ENCODE measurements around the gene GABRD.
"Not testable (repeated sequence)": the region's sequence is repeated elsewhere in the genome, so short reads cannot be mapped to it uniquely, and the experiment has no call there.

The GABRD gene, protein sequence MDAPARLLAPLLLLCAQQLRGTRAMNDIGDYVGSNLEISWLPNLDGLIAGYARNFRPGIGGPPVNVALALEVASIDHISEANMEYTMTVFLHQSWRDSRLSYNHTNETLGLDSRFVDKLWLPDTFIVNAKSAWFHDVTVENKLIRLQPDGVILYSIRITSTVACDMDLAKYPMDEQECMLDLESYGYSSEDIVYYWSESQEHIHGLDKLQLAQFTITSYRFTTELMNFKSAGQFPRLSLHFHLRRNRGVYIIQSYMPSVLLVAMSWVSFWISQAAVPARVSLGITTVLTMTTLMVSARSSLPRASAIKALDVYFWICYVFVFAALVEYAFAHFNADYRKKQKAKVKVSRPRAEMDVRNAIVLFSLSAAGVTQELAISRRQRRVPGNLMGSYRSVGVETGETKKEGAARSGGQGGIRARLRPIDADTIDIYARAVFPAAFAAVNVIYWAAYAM

DNA sequence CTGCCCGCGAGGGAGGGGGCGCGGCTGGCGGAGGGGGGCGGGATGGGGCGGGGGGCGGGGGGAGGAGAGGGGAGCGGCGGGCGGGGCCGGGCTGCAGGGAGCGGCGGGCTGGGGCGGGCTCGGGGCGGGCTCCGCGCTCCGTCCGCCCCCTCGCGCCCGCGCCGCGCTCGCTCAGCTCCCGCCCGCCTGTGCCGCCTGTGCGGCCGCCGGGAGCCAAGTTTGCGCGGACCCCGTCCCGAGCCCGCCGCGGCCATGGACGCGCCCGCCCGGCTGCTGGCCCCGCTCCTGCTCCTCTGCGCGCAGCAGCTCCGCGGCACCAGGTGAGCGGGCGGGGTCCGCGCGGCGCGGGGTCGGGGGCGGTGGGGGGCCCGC is at the start of gene GABRD:
GABRD (plus strand) TSS at position 174 of the 372 bp plus-strand sequence; CDS start at position 253, 79 bp downstream.
- DNase-seq (ENCODE audit: low spot score), result no peak

DNA sequence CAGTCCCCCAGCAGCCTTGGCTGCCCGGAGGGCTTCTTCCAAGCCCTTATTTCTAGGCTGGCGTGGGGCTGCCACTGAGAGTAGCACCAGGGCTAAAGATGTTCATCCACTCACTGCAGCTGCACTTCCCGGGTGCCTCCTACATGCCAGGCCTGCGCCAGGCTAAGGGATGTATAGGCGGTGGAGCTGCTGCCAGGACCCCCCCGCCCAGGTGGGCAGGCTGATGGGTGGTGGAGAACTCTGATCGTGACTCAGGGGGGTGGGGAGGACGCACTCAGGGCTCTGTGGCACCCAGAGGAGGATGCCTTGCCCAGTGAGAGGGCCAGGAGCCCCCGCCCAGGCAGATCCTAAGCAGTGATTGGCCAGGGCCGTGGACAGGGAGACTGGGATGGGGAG is 49.6 kb upstream of the GABRD start:
- no peak for DNase-seq (ENCODE audit: low spot score)

DNA sequence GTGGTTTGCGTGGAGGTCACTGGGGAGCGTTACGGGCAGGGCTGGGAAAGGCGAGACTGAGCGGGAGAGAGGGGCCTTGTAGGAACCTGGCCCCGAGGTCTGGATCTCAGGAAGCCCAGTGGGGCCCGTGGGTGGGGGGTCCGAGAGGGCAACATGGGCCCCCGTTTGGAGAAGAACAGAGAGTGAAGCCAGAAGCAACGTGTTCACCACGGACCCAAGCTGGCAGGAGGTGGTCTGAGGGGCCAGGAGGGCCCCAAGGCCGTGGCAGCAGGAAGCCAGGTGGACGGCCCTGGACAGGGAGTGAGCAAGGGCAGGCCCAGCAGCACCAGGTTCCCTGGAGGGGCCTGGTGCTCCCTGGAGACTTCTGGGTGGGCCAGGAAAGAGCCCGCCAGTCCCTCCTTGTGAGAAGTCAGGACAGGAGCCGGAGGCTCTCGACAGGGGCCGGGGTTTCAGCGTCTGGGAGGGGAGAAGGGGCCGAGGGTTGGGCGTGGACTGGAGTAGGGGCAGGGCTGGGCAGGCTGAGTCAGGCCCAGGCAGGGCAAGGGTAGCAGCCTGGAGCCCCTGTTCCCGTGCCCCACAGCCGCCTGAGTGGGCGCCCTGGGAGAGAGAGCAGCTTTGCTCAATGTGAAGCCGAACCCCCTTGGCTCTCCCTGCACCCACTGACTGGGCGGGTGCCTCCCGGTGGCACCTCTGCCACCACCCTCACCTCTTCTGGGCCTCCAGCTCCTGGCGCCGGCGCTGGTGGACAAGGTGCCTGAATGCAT is 49.0 kb upstream of the GABRD start:
- DNase-seq (ENCODE audit: low spot score), result no peak

DNA sequence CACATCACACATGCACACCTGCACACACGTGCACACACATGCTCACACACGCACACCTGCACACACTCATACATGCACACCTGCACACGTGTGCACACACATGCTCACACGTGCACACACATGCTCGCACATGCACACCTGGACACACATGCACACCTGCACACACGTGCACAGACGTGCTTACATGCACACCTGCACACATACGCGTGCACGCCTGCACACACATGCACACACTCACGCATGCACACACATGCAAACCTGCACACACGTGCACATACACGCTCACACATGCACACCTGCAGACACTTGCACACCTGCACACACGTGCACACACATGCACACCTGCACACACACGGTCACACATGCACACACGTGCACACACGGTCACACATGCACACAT is 48.1 kb upstream of the GABRD start:
- no peak for DNase-seq (ENCODE audit: low spot score)

DNA sequence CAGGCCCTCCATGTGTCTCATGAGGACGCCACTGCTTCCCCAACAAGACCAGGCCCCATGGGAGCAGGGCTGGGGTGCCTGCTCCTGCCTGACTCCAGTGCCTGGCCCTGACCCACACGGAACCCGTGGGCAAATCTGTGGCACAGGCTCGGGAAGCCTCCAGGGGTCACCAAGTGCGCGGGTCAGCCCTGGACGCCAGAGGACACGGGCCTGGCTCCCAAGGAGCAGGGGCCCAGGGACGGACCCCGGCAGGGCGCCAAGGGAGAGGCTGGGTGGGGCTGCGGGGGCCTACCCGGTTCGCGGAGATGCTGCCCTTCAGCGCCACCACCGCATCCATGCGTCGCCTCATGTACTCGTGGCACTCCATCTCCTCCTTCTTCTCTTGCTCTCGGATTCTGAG is 47.5 kb upstream of the GABRD start:
- DNase-seq (ENCODE audit: low spot score), result no peak

DNA sequence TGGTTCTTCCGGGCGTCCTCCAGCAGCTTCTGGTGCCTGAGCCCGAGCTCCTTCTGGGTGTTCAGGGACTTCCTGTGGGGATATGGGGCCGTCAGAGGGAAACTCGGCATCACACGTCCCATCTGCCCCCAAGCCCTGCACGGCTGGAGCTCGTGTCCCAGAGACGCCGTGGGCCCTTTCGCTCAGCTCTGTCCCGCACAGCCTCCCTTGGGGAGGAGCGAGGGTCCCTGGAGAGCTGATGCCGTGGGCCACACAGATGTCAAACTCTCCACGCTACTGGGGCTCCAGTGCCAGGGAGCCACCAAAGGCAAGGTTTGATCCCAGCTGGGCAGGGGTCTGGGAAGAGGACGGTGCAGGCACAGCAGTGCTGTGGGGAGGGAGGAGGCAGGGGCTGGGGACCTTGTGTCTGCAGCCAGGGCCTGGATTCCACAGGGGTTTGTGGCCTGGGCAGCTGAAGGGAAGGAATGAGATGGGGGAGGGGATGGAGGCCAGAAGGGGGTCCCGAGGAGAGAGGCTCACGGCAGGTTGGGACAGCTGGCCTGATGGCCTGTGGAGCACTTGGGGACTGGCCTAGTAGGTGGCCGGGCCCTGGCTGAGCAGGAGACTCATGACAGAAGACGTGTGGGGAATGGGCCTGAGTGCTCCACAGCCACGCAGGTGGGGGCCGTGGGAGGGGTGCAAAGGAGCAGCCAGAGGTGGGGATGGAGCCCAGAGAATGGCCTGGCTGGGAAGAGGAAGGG is 46.0 kb upstream of the GABRD start:
- DNase-seq (ENCODE audit: low spot score), result no peak

DNA sequence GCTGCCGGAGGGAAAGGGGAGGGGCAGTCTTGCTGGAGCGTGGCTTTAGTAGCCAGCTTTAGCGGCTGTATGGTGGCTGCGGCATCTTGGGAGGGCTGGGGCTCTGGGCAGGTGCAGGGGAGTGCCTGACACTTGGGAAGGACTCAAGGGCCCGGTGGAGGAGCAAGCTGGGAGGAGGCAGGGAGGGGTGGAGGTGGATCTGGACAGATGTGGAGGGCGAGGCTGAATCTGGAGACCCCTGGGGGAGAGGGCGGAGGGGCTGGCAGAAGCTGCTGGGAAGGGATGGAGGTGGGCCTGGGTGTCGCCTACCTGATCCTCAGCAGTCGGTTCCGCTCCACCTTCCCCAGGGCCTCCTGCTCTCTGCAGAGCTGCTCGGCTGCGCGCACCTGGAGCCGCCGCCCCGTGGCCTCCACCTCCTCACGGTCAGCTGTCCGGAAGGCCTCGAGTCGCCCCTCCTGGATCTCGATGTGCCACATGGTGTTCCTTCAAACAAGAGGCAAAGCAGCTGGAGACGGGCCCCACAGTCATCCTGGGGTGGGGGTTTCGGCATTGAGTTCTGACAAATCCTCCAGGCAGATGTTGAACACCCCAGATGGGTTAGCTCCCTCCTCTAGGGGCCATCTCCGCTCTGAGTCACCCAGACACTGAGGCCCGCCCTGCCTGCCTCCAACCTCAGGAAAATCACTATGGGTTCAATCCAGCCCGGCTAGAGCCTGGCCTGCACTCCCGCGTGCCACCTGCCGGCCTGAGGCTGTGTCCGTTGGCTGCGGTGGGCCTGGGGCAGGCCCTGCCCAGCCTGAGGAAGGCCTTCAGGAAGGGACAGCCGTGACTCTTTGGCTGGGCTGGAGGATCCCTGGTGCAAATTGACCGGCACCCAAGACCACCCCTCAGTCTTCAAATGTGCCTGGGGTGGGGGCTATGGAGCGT is 45.2 kb upstream of the GABRD start:
- DNase-seq (ENCODE audit: low spot score), result no peak

DNA sequence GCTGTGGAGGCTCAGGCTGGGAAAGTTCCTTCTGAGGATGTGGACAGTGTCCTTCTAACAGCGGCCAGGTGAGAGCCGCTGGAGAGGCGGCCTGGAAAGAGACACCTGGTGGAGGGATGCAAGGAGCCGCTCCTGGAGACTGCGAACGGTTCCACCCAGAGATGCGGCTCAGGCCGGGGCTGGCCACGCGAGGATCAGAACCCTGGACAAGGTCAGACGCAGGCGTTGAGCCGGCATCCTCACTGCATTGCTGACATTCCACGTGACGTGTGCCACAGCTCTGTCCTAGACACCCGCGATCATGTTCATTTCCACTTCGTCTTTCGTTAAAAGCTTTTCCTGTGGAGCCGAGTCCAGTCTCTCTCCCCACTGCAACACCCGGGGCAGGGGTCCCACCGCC is 44.3 kb upstream of the GABRD start:
- no peak for DNase-seq (ENCODE audit: low spot score)

DNA sequence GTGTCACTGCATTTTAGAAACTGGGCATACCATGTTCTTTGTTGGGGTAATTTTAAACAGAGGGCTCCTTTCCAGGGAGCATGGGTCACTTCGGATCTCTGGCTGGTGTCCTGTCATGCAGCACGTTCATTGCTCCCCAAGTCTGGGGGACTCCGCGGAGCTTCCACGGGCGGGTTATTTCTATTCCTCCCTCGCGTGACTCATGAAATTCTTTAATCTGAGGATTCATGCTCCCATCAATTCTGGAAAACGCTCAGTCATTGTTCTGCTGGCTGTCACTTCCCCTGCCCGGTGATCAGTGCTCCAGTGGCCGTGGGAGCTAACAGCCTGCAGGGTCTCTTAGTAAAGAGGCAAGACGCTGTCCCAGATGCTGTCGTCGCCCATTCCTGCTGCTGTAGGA is 43.6 kb upstream of the GABRD start:
- DNase-seq (ENCODE audit: low spot score), result no peak

DNA sequence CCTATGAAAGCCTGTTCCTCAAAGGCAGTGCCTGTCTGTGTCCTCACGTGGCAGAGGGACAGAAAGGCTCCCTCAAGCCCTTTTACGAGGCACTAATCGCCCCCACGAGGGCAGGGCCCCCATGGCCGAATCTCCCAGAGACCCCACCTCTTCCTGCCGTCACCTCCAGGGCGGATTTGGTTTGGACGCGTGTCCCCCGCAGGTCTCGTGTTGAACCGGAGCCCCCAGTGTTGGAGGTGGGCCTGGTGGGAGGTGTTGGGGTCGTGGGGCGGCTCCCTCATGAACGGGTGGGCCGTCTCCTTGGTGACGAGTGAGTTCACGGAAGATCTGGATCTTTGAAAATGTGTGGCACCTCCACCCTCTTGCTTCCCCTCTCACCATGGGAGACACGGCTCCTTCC is 43.1 kb upstream of the GABRD start:
- DNase-seq (ENCODE audit: low spot score), result no peak

DNA sequence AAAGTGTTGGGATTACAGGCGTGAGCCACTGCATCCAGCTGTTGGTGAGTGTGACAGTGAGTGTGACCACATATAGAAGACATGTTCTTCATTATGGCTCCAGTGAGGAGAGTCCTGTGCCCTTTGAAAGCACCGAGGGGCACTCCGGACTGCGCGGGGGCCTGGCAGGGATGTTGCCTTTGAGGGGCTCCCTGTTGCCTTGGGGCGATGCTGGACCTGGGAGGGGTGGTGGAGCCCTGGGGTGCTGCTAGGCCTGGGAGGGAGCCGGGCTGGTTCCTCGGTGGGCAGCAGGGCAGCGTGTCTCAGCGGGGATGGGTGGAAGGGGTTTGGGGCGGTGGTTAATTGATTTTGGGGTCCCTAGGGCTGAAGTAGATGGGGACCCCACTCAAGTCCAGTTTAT is 41.0 kb upstream of the GABRD start:
- DNase-seq (ENCODE audit: low spot score), result no peak

DNA sequence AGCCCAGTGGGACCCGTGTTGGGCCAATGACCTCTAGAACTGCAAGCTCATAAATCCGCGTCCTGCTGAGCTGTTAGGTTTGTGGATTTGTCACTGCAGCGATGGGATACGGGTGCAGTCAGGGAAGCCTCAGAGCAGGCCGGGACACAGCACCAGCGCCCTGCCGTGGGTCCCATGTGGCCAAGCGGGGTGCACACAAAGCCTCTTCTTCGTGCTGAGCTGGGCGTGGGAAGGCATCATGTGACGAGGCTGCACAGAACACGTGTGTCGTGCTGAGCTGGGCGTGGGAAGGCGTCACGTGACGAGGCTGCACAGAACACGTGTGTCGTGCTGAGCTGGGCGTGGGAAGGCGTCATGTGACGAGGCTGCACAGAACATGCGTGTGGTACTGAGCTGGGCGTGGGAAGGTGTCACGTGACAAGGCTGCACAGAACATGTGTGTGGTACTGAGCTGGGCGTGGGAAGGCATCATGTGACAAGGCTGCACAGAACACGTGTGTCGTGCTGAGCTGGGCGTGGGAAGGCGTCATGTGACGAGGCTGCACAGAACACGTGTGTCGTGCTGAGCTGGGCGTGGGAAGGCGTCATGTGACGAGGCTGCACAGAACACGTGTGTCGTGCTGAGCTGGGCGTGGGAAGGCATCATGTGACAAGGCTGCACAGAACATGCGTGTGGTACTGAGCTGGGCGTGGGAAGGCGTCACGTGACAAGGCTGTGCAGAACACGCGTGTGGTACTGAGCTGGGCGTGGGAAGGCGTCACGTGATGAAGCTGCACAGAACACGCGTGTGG is 40.3 kb upstream of the GABRD start:
- DNase-seq (ENCODE audit: low spot score), result not testable (repeated sequence)

DNA sequence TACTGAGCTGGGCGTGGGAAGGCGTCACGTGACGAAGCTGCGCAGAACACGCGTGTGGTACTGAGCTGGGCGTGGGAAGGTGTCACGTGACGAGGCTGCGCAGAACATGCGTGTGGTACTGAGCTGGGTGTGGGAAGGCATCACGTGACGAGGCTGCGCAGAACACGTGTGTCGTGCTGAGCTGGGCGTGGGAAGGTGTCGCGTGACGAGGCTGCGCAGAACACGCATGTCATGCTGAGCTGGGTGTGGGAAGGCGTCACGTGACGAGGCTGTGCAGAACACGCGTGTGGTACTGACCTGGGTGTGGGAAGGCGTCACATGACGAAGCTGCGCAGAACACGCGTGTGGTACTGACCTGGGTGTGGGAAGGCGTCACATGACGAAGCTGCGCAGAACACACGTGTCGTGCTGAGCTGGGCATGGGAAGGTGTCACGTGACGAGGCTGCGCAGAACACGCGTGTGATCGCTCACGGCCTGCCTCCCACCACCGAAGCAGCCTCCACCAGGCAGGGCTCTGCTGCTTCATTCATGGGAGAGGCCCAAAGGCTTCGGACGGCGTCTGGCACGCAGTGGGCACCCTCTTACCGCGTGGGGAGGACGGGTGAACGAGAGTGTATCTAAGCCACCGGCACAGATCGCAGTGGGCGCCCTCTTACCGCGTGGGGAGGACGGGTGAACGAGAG is 39.5 kb upstream of the GABRD start:
- no peak for DNase-seq (ENCODE audit: low spot score)

DNA sequence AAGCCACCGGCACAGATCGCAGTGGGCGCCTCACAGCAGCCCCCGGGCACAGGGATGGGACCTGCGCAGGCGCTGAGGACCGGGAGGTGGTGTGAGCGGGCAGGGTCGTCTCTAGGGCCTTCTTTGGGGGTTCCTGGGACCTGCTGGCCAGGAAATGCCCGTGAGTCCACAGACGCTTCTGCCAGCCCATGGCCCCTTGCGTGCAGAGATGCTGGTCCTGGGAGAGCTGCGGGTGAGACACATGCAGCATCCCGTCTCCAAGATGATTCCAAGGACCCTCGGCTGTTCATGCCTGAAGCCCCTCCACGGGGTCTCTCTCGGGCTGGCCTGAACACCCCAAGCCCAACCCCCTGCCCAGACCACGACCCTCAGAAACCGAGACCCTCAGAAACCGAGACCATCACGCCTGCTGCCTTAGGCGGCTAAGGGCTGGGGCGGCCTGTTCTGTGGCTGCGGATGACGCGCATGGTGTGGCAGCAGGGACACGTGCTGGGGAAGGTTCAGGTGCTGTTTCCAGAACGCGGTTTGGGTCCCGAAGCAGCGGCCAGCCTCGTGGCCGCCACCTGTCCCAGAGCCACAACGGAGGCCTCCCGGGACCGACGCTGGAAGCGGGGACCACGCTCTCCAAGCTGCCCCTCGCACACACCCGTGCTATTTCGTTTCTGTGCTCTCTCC is 38.5 kb upstream of the GABRD start:
- DNase-seq (ENCODE audit: low spot score), result no peak

DNA sequence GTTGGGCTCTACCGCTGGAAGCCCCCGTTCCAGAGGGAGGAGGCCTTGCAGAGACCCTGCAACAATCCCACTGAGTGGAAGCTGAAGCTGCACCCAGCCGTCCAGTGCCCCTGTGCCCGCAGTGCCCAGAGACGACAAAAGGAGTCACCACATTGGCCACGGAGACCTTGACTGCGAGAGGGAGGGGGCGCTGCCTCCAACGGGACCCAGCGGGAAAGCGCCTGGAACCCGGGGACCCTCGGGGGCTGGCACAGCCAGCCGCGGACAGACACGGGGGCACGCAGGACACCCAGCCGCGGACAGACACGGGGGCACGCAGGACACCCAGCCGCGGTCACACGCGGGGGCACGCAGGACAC is 38.0 kb upstream of the GABRD start:
- DNase-seq (ENCODE audit: low spot score), result no peak

DNA sequence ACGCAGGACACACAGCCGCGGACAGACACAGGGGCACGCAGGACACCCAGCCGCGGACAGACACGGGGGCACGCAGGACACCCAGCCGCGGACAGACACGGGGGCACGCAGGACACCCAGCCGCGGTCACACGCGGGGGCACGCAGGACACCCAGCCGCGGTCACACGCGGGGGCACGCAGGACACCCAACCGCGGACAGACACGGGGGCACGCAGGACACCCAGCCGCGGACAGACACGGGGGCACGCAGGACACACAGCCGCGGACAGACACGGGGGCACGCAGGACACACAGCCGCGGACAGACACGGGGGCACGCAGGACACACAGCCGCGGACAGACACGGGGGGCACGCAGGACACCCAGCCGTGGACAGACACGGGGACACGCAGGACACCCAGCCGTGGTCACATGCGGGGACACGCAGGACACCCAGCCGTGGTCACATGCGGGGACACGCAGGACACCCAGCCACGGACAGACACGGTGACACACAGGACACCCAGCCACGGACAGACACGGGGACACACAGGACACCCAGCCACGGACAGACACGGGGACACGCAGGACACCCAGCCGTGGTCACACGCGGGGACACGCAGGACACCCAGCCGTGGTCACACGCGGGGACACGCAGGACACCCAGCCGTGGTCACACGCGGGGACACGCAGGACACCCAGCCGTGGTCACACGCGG is 37.4 kb upstream of the GABRD start:
- not testable (repeated sequence) for DNase-seq (ENCODE audit: low spot score)

DNA sequence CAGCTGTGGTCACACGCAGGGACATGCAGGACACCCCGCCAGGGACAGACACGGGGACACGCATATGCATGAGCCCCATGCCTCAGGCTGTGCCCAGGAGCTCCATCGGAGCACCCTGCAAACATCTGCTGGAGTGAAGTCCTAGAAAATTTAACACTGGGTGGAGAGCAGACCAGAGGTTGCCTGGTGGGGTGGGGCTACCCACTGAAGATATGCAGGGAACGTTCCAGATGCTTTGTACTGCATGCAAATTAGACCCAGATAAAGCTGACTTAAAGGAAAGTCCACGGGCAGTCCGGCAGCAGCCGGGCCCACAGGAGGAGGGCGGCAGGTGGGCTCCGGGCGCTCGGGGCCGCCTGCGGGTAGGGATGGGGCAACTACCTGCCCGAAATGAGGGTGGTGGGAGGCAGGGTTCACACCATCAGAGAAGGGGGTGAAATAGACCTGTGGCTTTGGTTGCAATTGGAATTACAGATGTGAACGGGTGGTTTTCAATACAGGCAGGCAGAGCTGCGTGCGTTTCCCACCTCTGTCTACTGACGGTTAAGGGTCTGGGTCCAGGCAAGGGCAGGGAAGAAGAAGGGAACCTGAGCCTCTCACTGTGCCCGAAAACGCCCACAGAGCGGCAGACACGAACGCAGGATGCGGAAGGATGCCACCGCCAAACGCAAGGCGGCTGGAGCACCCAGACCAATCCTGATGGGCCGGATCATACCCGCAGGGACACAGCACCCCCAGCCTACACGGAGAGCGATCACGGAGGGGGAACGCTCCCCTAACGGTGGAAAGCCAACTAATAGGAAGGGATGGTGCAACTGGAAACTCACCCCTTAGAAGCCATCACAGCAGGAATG is 36.5 kb upstream of the GABRD start:
- no peak for DNase-seq (ENCODE audit: low spot score)

DNA sequence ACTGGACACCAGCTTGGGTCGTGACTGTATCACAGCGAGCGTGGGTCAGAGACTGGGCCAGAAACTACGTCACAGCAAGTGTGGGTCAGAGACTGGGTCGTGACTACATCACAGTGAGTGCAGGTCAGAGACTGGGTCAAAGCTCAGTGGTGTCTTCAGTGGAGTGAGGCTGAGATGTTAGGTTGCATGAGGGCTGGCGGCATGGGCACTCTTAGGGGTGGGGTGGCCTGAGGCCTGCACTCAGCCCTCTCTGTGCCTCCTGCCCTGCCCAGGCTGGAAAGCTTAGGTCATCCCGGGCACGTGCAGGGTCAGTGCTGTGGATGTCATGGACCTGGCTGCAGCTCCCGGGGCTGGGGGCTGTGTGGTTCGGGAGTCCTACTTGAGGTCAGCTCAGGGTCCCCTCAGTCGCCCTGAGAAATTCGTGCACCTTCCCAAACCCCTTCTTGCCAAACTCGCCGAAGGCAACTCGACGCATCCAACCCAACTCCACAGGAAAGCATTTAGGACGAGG is 34.5 kb upstream of the GABRD start:
- no peak for DNase-seq (ENCODE audit: low spot score)

Measured in hematopoietic multipotent progenitor cell treated with erythropoietin and hydrocortisone succinate and interleukin-3 and kit ligand, for 17 days (in vitro differentiated cells).